ENCODE data around the gene TEAD4.

The TEAD4 gene

GRCh38 chr12:2959505-2960389 lies 550 bp downstream of the TEAD4 start:
- TF ChIP-seq CTCF (conservative IDR thresholded peaks at IDR 0.05; ENCODE audit: low read length): no peak
- DNase-seq (ENCODE audit: low read depth): peak; percentile 57
- peak overlapping the region; percentile 78 for H3K4me3 ChIP-seq (ENCODE audit: low read length)

DNA sequence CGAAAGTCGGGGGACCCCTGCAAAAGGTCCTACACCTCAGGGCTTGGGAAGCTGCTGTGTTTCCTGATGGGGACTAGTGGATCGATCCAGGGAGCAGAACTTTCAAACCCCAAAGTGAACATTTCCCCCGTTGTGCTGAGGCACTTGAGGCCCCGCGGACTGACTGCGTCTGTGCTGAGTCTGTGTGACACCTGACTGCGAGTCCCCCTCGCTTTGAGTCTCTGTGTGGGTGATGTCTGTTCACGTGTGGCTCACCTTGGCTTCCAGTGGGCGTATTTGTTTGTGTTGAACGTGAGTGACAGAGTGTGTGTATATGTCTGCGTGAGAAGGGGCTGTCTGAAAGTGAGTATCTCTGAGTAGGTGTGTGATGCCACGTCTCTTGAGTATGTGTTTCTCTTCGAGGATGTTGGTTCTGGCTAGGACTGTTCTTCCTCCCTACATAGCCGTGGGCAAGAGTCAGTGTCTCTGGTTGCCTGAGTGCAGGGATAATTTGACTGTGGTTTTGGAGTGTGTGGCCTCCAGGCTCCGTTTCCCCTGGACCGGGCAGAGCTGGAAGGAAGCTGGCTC lies 1.3 kb downstream of the TEAD4 start:
- H3K4me3 ChIP-seq (ENCODE audit: low read length): peak overlapping the region; percentile 78
- DNase-seq (ENCODE audit: low read depth): peak; percentile 45

GRCh38 chr12:2960996-2961616 lies 1.9 kb downstream of the TEAD4 start:
- DNase-seq (ENCODE audit: low read depth): no peak
- TF ChIP-seq CTCF (conservative IDR thresholded peaks at IDR 0.05; ENCODE audit: low read length): no peak
- H3K4me3 ChIP-seq (ENCODE audit: low read length): peak overlapping the region; percentile 78

More for the DNA sequence above, 1.3 kb downstream of the TEAD4 start:
- no peak for TF ChIP-seq CTCF (conservative IDR thresholded peaks at IDR 0.05; ENCODE audit: low read length)

- DNase-seq (ENCODE audit: low read depth): no peak
- peak overlapping the region; percentile 78; the same call in 1 of the 2 replicates for H3K4me3 ChIP-seq (ENCODE audit: low read length)
- no peak for TF ChIP-seq CTCF (conservative IDR thresholded peaks at IDR 0.05; ENCODE audit: low read length)
These were observed 2.5 kb downstream of the TEAD4 start for GRCh38 chr12:2961705-2962104.

GRCh38 chr12:2963154-2963759 lies 4.1 kb downstream of the TEAD4 start:
- no peak for TF ChIP-seq CTCF (conservative IDR thresholded peaks at IDR 0.05; ENCODE audit: low read length)
- no peak overlapping the region for H3K4me3 ChIP-seq (ENCODE audit: low read length)
- DNase-seq (ENCODE audit: low read depth): no peak

DNA sequence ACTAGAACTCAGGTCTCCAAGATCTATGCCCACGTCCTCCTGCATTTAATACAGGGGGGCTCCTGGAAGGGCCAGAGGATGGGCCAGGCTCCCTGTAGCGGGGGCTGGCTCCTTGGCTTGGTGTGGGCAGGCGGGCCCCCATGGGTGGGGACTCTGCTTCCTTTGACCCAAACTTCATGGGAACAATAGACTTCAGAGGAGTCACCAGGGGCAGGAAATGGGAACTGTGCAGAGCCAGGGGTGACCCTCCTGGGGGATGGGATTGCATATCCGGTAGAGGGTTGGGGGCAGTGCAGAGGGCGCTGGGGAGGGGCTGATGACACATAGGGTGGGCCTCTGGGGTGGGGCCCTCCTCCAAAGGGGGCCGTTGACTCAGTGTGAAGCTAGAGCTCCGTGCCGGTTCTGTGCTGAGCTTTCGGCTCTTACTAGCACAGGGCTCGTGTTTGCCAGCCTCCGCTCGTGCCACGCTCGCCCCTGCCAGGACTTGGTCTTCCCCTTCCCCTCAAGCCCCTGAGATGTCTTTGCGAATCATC lies 4.6 kb downstream of the TEAD4 start:
- no peak overlapping the region for H3K4me3 ChIP-seq (ENCODE audit: low read length)
- no peak for DNase-seq (ENCODE audit: low read depth)
- TF ChIP-seq CTCF (conservative IDR thresholded peaks at IDR 0.05; ENCODE audit: low read length): no peak

Measured in AG10803 (cell line).